Thyroid gland (tissue), 4 donors: ENCODE measurements around the gene KCNJ3.

Experiments
- POLR2A ChIP-seq, 2 donors: fragments of 450-650 bp; IDR thresholded peaks; one replicate each; pipeline ENCODE4 v1.6.1; 2017; ENCODE audit warnings: antibody characterized with exemption in 2 of 2, mild to moderate bottlenecking in 2 of 2, moderate library complexity in 1 of 2
- TF ChIP-seq, protein P1 (sequence below), 6 experiments: fragments of 200-600 bp in 3 of 6; fragments of 450-650 bp in 3 of 6; sonication (generic) in 3 of 6; IDR thresholded peaks; one replicate each; pipeline ENCODE4 v1.5.1; 2016 to 2019; ENCODE audit warnings: antibody characterized with exemption in 6 of 6, mild to moderate bottlenecking in 2 of 6, inconsistent platforms in 1 of 6, moderate library complexity in 1 of 6

GRCh38 chr2:154686162-154686561 lies 12.3 kb upstream of the KCNJ3 start:
- TF ChIP-seq POLR2A (IDR thresholded peaks at IDR 0.05) = no peak
- TF ChIP-seq, protein P1, sequence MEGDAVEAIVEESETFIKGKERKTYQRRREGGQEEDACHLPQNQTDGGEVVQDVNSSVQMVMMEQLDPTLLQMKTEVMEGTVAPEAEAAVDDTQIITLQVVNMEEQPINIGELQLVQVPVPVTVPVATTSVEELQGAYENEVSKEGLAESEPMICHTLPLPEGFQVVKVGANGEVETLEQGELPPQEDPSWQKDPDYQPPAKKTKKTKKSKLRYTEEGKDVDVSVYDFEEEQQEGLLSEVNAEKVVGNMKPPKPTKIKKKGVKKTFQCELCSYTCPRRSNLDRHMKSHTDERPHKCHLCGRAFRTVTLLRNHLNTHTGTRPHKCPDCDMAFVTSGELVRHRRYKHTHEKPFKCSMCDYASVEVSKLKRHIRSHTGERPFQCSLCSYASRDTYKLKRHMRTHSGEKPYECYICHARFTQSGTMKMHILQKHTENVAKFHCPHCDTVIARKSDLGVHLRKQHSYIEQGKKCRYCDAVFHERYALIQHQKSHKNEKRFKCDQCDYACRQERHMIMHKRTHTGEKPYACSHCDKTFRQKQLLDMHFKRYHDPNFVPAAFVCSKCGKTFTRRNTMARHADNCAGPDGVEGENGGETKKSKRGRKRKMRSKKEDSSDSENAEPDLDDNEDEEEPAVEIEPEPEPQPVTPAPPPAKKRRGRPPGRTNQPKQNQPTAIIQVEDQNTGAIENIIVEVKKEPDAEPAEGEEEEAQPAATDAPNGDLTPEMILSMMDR (IDR thresholded peaks at IDR 0.05) = no peak
